Fibroblast of skin of back (primary cell): ENCODE measurements around the gene RRAS. TPM values are rescaled to one million over a fixed set of nuclear protein-coding genes. Genes with fewer than 3 reads are reported as not detected.
A peak's percentile ranks its signal among the peaks of the same experiment; 100 is the strongest.

ENCODE experiments used
- DNase-seq: peaks from one replicate; pipeline ENCODE4 v3.0.0-alpha.2; 2013
- polyA plus RNA-seq, 2 experiments: library from polyadenylated mRNA; unstranded; fragments of 120-200 nt; gene quantifications; one replicate each; pipeline ENCODE4 v1.2.1, GENCODE V29; 2013; ENCODE audit not compliant: insufficient read length in 2 of 2

Gene RRAS
- 178 TPM for polyA plus RNA-seq (2013, experiment 1 of 2; ENCODE audit: insufficient read length)
- 192 TPM for polyA plus RNA-seq (2013, experiment 2 of 2; ENCODE audit: insufficient read length)

DNA sequence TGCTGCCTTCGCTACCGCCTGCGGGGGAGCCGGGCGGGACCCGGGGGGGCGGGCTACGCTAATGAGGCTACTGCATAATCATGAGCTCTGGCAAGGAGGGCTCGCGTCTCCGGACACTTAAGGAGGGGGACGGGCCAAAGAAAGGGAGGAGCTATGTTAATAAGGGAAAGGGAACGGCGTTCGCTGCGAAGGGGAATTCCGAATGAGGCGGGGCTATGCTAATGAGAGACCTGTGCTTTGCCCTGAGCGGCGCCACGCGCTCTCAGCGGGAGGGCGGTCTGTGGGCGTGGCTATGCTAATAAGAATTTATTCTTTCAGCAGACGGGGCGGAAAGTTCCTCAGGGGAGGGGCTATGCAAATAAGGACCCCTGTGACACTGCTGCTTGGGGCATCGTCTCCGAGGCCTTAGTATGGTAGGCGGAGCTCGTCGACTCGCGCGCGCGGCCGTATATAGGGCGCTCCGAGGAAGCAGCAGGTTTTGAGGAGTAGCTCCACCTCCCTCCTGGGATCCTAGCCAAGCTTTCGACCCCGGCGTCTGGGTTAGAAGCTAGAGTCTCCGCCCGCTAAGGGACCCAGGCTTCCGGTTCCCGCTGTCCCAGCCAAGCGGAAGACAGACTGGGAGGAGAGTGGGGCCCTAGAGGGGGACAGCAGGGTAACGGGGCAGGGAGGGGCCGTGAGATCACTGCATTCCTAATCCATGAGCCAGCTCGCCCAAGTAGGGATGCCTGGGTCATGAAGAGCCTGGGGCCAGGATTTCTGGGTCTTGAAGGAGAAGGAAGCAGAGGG lies at the start of gene RRAS:
Gene RRAS (minus strand): TSS at position 31 of the 786 bp plus-strand sequence. CDS start 45 bp downstream, outside the sequence.
- DNase-seq, result peak; percentile 100

GRCh38 chr19:49689133-49690078 lies 49.5 kb upstream of the RRAS start, which contains the start of gene ADM5:
Gene ADM5 (plus strand): TSS chr19:49689594. CDS start chr19:49689838, 244 bp downstream.
- no peak for DNase-seq

GRCh38 chr19:49688531-49689132 lies 48.7 kb upstream of the RRAS start:
- no peak for DNase-seq

- peak; percentile 39 for DNase-seq
These were observed 47.8 kb upstream of the RRAS start for GRCh38 chr19:49687566-49688316.

DNA sequence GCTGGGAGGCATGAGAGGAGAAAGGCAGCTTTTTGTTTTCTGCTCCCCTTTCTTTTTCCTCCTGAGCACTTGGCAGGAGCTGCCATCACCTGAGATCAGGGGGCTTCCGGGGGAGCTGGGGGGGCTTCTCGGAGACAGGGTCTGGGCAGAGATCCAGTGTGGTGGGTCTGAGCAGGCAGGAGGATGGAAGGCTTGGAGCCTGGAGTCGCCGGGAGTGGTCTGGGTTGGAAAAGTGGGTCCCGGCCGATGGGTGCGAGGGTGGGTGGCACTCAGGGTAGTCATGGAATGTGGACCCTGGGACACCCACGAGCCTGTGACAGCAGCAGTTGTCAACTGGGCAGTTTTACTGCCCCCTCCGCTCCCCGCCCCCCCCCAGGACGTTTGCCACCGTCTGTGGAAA lies 47.2 kb upstream of the RRAS start:
- no peak for DNase-seq

DNA sequence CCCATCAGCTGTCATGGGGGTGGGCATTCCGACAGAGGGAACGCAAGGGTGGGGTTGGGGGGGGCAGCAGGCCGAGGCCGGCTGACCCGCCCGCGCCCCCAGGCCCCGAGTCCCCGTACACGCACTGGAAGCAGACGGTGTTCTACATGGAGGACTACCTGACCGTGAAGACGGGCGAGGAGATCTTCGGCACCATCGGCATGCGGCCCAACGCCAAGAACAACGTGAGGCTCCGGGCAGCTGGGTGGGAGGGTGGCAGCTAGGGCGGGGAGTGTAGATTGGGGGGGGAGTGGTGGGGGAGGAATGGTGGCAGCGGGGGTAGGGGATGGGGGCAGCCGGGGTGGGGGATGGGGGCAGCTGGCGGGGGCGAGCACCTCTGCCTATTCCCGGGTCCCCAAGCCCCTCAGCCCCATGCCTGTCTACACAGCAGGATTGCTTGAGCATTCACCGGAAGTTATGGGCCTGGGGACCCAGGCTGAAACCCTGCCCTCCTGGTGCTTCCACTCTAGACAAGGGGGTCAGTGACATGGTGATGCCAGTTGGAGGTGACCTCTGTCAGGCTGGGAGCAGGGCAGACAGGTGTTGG lies 46.7 kb upstream of the RRAS start:
- DNase-seq, result no peak

- DNase-seq, result no peak
These were observed 45.9 kb upstream of the RRAS start for GRCh38 chr19:49685845-49686332.

GRCh38 chr19:49684983-49685553 lies 45.1 kb upstream of the RRAS start:
- DNase-seq, result no peak

DNA sequence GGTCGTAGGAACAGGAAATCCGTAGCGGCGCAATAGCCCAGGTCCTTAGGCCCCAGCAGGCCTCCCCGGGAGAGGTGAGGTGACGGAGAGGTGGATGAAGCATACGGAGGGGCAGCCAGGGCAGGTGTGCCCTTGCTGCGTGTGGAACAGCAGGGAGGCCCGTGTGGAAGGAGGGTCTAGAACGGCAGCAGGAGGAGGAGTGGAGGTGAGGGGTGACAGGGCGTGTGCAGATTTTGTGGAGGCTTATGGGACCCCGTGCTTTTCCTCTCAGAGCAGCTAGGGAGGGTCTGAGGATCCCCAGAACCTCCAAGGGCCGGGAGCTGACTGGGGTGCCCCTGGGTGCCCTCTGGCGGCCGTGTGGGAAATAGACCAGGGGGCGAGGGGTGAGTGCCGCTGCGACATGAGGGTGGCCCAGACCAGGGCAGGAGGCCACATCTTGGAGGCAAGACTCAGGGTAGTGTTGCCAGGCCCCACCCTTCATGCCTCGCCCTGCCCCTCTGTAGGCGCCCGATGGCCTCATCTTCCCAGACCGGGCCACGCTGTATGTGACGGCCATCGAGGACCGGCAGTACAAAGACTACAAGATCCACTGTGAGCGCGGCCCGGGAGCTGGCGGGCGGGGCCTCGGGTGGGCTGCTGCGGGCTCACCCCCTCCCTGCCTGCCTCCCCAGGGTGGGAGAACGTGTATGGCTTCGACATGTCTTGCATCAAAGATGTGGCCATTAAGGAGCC lies 44.5 kb upstream of the RRAS start:
- DNase-seq, result no peak

DNA sequence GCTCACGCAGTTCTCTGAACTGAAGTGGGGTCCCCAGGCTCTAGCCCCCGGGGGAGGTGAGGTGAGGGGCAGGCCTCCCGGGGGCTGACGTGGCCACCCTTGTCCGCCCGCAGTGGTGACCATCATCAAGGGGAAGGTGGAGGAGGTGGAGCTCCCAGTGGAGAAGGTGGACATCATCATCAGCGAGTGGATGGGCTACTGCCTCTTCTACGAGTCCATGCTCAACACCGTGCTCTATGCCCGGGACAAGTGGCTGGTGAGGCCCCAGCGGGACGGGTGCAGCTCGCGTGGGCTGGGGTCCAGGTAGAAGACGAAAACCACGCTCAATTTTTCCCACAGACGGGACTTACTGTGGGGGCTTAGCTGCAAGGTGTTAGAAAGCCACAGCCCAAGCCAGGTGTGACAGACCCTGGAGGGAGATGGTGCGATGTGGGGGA lies 43.9 kb upstream of the RRAS start:
- DNase-seq, result no peak

DNA sequence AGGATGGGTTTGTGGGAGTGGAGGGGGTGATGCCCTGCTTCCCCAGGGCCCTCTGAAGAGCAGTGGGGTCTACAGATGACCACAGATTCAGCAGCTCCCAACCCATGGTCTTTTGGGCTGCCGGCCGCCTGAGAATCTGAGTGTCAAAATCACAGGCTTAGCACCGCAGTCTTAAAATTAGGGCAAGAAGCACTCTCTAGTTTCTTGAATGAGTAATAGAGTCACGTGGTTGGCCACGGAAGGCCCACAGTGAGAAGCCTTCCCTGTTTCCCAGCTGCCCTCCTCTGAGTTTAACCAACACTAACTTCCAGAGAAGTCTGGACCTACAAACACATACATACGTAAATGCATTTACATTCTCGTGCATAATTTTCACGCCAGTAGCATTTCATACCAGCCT lies 42.3 kb upstream of the RRAS start:
- no peak for DNase-seq

DNA sequence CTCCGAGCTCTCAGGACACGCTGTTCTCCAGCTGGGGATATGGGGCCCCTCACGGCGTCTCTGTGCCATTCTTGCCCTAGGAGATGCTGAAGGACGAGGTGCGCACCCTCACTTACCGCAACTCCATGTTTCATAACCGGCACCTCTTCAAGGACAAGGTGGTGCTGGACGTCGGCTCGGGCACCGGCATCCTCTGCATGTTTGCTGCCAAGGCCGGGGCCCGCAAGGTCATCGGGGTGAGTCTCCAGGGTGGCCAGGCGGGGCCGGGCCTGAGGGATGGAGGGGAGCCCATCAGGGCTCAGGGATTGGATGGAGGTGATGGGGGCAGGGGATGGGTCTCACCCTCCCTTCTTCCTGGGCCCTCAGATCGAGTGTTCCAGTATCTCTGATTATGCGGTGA lies 41.9 kb upstream of the RRAS start:
- no peak for DNase-seq

- DNase-seq, result peak; percentile 76
These were observed 40.7 kb upstream of the RRAS start for GRCh38 chr19:49680421-49681351.

DNA sequence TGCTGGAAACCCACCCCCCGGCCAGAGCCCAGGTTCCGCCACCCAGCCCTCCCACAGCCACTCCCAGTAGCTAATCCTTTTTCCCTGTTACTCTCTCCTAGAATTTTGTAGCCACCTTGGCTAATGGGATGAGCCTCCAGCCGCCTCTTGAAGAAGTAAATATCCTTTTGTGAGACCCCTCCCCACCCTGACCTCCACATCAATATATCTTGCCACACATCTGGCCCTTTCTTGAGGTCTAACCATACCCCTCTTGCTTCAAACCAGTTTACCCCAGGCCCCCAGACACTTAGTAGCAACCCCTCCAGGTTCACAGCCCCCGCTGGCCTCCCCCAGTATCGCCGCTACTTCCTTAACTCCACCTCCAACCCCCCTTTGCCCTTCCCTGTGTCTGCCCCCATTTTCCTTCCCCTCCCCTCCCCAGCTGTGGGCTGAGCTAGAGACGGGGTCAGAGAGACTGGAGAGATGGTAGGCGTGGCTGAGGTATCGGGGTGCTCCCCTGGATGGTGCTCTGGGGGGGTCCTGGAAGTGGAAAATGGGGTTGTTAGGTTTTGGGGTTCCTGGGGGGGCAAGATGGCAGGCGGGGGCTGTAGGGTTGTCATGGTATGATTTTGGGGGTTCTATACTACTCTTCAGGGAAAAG lies 39.9 kb upstream of the RRAS start:
- DNase-seq, result no peak

GRCh38 chr19:49678985-49679770 lies 39.2 kb upstream of the RRAS start:
- DNase-seq, result no peak

GRCh38 chr19:49677901-49678674 lies 38.1 kb upstream of the RRAS start:
- DNase-seq, result peak; percentile 70
